GM03348 (cell line): Measurements from ENCODE around the gene SRP68.

Experiments
- DNase-seq: peaks from one replicate; pipeline ENCODE4 v3.0.0; 2012; ENCODE audit warnings: low spot score

Gene SRP68

DNA sequence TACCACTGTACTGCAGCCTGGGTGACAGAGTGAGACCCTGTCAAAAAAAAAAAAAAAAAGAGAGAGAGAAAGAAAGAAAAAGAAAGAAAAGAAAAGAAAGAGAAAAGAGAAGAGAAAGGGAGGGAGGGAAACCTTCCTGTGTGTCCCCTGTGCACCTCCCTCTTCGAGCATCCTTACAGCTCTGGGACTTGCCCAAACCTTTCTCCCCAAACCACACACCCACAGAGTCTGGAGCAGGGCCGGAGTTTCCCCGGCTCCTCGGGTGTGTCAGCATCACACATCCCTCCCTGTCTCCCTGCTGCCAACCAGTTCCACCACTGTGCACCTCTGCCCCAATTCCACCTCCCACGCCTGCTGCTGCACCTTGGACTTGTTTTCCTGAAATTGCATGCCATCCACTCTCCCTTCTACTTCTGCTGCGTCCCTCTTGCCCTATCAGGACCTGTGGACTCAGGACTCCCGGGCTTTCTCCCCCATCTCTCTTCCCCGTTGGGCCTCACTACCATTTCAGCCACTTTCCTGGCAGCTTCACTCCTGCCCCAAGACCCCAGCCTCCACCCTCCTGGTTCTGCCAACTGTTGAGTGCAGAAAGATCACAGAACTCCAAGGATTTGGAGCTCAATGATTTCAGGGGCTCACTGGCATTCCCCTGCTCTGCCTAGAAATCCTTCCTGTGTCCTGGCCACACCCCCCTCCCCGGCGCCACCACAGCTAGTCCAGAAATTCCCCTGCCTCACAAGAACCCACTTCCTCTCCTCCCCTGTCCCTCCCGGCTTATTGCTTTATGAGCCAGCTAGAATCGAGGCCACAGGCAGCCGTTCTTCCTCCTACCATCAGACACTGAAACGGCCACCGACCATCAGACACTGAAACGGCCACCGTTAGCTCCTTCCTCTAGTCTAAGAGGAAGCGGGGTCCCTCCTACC is 75.4 kb downstream of the SRP68 start:
- peak; percentile 87 for DNase-seq

DNA sequence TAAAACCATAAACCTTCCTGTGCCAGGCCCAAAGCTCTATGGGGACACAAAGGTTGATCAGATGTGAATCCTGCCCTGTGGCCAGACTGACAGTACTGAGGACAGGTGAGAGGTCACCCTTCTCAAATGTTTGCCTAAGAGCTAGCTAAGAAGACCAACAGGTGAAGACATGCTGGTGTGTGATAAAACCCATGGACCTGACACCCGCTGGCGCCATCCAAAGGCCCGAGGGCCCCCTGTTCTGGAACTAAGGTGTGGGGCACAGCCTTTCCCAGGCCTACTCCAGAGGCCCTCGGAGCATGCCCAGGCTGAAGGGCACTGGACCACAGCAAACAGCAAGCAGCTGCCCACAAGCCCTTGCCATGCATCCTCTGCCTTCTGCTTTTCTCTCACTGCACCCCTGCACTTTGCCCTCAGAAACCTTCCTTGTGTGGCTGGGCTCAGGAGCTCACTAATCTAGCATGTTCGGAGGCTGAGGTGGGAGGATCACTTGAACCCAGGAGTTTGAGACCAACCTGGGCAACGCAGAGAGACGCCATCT is 76.9 kb downstream of the SRP68 start:
- DNase-seq = no peak

DNA sequence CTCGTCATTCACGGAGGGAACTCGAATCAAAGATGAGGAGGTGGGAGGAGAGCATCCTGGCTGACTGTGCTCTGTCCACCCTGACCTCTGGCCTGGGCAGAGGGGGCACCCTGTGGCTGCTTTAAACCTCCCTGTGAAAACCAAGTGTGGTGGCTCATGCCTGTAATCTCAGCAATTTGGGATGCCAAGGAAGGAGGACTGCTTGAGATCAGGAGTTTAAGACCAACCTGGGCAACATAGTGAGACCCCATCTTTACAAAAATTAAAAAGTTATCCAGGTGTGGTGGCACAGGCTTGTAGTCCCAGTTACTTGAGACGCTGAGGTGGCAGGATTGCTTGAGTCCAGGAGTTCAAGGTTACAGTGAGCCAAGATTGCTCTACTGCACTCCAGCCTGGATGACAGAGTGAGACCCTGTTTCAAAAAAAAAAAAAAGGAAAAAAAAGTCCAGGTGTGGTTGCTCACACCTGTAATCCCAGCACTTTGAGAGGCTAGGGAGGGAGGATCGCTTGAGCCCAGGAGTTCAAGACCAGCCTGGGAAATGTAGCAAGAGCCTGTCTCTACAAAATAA is 77.4 kb downstream of the SRP68 start:
- DNase-seq = no peak

DNA sequence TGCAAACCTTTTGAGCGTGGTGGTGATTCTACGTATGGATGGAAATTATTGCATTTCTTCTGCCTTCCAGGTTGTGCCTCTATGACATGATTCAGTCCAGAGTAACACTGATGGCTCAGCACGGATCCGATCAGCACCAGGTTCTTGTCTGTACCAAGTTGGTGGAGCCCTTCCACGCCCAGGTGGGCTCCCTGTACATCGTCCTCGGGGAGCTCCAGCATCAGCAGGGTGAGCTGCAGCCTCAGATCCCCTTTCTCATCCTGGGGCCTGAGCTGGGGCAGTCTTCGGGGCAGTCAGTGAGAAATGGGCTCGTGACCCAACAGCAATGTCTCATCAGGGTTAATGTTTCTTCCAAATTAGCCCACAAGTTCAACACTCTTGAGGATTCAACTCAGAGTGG is 80.9 kb downstream of the SRP68 start:
- DNase-seq = no peak
